Fibroblast of lung (primary cell): ENCODE results near the gene TNK2. TPM values are rescaled to one million over a fixed set of nuclear protein-coding genes. Genes with fewer than 3 reads are reported as not detected.
A peak's percentile ranks its signal among the peaks of the same experiment; 100 is the strongest.
"Not testable (repeated sequence)": the region's sequence is repeated elsewhere in the genome, so short reads cannot be mapped to it uniquely, and the experiment has no call there.

Experiments
- DNase-seq, 2 donors: peaks; one replicate each; pipeline versions ENCODE4 v3.0.0 to v3.0.0-alpha.2; 2010; ENCODE audit warnings: low read depth in 2 of 2
- H2AFZ ChIP-seq: 2 replicates; pipeline ENCODE4 v1.5.1; 2012; ENCODE audit warnings: low read length, control low read depth, inconsistent platforms
- H3K27ac ChIP-seq: 2 replicates; pipeline ENCODE4 v1.5.1; 2011; ENCODE audit warnings: low read length, control low read depth; ENCODE audit not compliant: insufficient read depth
- H3K27me3 ChIP-seq: 2 replicates; pipeline ENCODE4 v1.5.1; 2011; ENCODE audit warnings: mild to moderate bottlenecking, low read length; ENCODE audit not compliant: control insufficient read depth, insufficient read depth
- H3K36me3 ChIP-seq: 2 replicates; pipeline ENCODE4 v1.5.1; 2011; ENCODE audit warnings: low read length; ENCODE audit not compliant: control insufficient read depth, insufficient read depth
- H3K4me1 ChIP-seq: 2 replicates; pipeline ENCODE4 v1.5.1; 2011; ENCODE audit warnings: low read length; ENCODE audit not compliant: control insufficient read depth, insufficient read depth; ENCODE audit errors: extremely low read depth
- H3K4me2 ChIP-seq: 2 replicates; pipeline ENCODE4 v1.5.1; 2011; ENCODE audit warnings: low read length, control low read depth; ENCODE audit not compliant: insufficient read depth; ENCODE audit errors: extremely low read depth
- H3K4me3 ChIP-seq, 4 experiments: fragments of 200-600 bp in 1 of 4; sonication (generic) in 1 of 4; replicated peaks in 1 of 4; 2 replicates each; pipeline ENCODE4 v1.5.1; 2011 to 2016; ENCODE audit warnings: low read length in 4 of 4, low read depth in 3 of 4, mild to moderate bottlenecking in 3 of 4, control low read depth in 2 of 4, inconsistent platforms in 1 of 4, mixed read lengths in 1 of 4; ENCODE audit not compliant: insufficient read depth in 1 of 4; ENCODE audit errors: control extremely low read depth in 1 of 4
- H3K79me2 ChIP-seq: 2 replicates; pipeline ENCODE4 v1.5.1; 2012; ENCODE audit warnings: mild to moderate bottlenecking, low read length, inconsistent platforms; ENCODE audit not compliant: control insufficient read depth, insufficient read depth
- H3K9ac ChIP-seq: 2 replicates; pipeline ENCODE4 v1.5.1; 2011; ENCODE audit warnings: mild to moderate bottlenecking, low read length, control low read depth; ENCODE audit not compliant: insufficient read depth
- H3K9me3 ChIP-seq: 2 replicates; pipeline ENCODE4 v1.5.1; 2012; ENCODE audit warnings: low read depth, low read length; ENCODE audit not compliant: control insufficient read depth, insufficient read depth
- H4K20me1 ChIP-seq: 2 replicates; pipeline ENCODE4 v1.5.1; 2011; ENCODE audit warnings: low read length; ENCODE audit not compliant: control insufficient read depth, insufficient read depth; ENCODE audit errors: extremely low read depth
- EZH2 ChIP-seq: IDR thresholded peaks from 2 replicates; pipeline ENCODE4 v1.5.1; 2012; ENCODE audit warnings: low read length, control low read depth, mild to moderate bottlenecking; ENCODE audit errors: missing control alignments
- polyA plus RNA-seq, 2 donors: library from polyadenylated mRNA; depleted of rRNA in 1 of 2; stranded (reverse) in 1 of 2; unstranded in 1 of 2; fragments of >200 nt; gene quantifications; 2 replicates each; pipeline ENCODE4 v1.2.1, GENCODE V29; 2011 to 2012; ENCODE audit warnings: missing spikeins in 1 of 2
- total RNA-seq: library from RNA; depleted of rRNA; stranded (reverse); fragments of >200 nt; gene quantifications from 2 replicates; pipeline ENCODE4 v1.2.1, GENCODE V29; 2014
- TF ChIP-seq, protein P1 (sequence below), 2 donors: IDR thresholded peaks in 1 of 2; conservative IDR thresholded peaks in 1 of 2; 1 replicate in 1 of 2; 2 replicates in 1 of 2; pipeline ENCODE4 v1.5.1; 2011 to 2012; ENCODE audit warnings: low read length in 2 of 2, control low read depth in 1 of 2, inconsistent platforms in 1 of 2, low read depth in 1 of 2, mild to moderate bottlenecking in 1 of 2

The TNK2 gene
- total and polyA plus RNA-seq, 2 donors (not counting 1 experiment from before 2014, with no cell fraction given): 2.5 to 10.7 TPM

DNA sequence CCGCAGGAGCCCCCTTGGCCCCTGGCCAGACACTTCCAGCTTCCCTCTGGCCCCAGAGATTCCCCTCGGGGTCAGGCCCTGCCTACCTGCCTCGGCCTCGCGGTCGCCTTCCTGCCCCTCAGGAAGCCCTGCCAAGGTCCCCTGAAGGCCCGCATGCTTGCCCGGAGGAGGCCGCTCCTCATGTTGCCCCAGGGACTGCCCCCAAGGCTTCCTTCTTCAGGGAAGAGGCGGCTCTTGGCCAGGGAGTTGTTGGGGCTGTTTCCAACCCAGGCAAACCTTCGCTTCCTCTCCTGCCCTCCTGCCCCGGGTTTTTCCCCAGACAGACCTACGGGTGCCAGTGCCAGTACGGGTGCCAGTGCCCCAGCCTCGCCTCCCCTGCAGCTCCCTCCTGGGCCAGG lies 83.2 kb downstream of the TNK2 start:
- DNase-seq: no peak
- Histone ChIP-seq H2AFZ (no peak overlapping the region), H3K36me3 (no peaks in the 10 kb centered on the region), H3K79me2 (no peaks in the 10 kb centered on the region), H3K27ac (no peak overlapping the region), H3K4me2 (no peak overlapping the region), H3K27me3 (peaks cover 6% of the 10 kb centered on the region), H3K4me3 (no peak overlapping the region), H3K9me3 (no peaks in the 10 kb centered on the region), H3K4me1 (no peaks in the 10 kb centered on the region), H3K9ac (no peak overlapping the region), H4K20me1 (no peaks in the 10 kb centered on the region)
- TF ChIP-seq EZH2: no peak
- TF ChIP-seq, protein P1, sequence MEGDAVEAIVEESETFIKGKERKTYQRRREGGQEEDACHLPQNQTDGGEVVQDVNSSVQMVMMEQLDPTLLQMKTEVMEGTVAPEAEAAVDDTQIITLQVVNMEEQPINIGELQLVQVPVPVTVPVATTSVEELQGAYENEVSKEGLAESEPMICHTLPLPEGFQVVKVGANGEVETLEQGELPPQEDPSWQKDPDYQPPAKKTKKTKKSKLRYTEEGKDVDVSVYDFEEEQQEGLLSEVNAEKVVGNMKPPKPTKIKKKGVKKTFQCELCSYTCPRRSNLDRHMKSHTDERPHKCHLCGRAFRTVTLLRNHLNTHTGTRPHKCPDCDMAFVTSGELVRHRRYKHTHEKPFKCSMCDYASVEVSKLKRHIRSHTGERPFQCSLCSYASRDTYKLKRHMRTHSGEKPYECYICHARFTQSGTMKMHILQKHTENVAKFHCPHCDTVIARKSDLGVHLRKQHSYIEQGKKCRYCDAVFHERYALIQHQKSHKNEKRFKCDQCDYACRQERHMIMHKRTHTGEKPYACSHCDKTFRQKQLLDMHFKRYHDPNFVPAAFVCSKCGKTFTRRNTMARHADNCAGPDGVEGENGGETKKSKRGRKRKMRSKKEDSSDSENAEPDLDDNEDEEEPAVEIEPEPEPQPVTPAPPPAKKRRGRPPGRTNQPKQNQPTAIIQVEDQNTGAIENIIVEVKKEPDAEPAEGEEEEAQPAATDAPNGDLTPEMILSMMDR (conservative IDR thresholded peaks at IDR 0.05 in 1 of 2, IDR thresholded peaks at IDR 0.05 in 1 of 2; ENCODE audit: low read depth in 1 of 2, low read length in 2 of 2): no peak

DNA sequence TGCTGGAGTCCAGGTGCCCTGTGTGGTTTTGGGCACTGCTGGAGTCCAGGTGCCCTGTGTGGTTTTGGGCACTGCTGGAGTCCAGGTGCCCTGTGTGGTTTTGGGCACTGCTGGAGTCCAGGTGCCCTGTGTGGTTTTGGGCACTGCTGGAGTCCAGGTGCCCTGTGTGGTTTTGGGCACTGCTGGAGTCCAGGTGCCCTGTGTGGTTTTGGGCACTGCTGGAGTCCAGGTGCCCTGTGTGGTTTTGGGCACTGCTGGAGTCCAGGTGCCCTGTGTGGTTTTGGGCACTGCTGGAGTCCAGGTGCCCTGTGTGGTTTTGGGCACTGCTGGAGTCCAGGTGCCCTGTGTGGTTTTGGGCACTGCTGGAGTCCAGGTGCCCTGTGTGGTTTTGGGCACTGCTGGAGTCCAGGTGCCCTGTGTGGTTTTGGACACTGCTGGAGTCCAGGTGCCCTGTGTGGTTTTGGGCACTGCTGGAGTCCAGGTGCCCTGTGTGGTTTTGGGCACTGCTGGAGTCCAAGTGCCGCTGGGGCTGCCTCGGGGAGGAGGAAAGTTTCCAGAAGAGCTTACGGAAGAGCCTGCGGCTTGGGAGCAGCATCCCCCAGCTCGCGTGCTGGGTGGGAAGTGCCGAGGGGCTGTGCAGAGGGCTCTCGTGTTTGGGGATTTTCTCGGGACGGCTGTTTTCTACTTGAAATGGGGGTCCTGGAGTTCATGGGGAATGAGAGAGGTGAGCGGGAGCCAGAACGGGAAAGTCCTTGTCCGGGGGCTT lies 83.7 kb downstream of the TNK2 start:
- not testable (repeated sequence) for H2AFZ ChIP-seq, H3K9me3 ChIP-seq, H3K9ac ChIP-seq, H4K20me1 ChIP-seq, H3K27ac ChIP-seq, H3K4me2 ChIP-seq, H3K36me3 ChIP-seq, H3K79me2 ChIP-seq, H3K27me3 ChIP-seq, H3K4me3 ChIP-seq, DNase-seq, H3K4me1 ChIP-seq

DNA sequence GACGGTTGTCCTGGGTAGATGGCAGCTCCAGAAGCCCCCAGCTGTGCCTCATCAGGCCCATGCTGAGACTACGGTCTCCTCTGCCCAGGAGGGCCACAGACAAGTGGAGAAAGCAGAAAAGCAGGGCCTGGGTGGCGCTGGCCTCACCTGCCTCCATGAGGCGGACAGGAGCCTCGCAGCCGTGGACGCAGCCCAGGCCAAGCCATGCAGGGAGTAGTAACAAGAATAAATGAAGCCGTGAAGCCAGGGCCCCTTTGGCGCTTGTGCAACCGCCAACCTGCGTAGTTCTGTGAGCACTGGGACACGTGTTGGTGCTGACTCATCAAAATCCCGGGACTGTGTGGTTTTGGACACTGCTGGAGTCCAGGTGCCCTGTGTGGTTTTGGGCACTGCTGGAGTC lies 84.4 kb downstream of the TNK2 start:
- Histone ChIP-seq H4K20me1 (no peaks in the 10 kb centered on the region), H3K36me3 (no peaks in the 10 kb centered on the region)
- peak in 1 of 2 donors; percentile 46 for DNase-seq

More for the DNA sequence above, 84.4 kb downstream of the TNK2 start:
- Histone ChIP-seq H3K4me1 (no peaks in the 10 kb centered on the region), H3K9ac (no peak overlapping the region), H3K79me2 (no peaks in the 10 kb centered on the region), H3K9me3 (no peaks in the 10 kb centered on the region), H3K27ac (no peak overlapping the region), H3K4me2 (no peak overlapping the region), H2AFZ (no peak overlapping the region), H3K4me3 (no peak overlapping the region), H3K27me3 (peaks cover 3% of the 10 kb centered on the region)
- TF ChIP-seq EZH2: no peak
- TF ChIP-seq, protein P1 (conservative IDR thresholded peaks at IDR 0.05 in 1 of 2, IDR thresholded peaks at IDR 0.05 in 1 of 2; ENCODE audit: low read depth in 1 of 2, low read length in 2 of 2): no peak
